ENCODE measurements around the gene SCLT1.

SCLT1 gene

DNA sequence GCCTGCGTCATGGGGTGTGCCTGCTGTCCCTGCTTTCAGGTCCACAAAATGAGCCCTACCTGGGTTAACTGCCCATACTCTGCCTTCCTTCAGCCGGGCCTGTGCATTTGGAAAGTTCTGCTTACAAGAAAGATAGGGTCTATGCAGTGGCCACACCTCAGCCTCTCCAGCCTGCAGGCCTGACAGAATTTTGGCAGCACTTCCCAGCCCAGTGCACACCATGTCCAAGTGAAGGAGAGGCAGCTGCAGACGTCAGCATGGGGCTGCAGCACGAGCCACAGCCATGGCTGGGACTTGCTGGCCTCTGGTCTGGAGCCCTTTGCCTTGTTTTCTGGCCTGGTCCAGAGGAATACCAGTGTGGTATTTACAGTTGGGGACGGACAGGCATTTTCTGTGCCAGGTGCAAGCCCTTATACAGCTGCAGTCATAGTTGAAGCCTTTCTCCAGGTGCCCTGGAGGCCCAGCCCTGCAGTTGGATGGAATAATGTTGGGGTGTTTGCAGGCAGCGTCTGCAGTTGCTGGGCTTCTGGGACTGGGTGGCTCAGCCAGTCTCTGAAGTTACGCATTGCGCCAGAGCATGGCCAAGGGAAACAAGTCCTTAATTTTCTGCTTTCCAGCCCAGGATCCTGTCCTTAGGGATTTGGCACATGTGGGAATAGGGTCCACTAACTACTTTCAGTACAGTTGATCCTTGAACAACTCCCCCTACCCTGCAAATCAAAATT, 257.7 kb downstream of the SCLT1 start:
- DNase-seq: no peak

Measured in kidney glomerular epithelial cell (primary cell).